ENCODE results near the gene MAP2K5. TPM values are rescaled to one million over a fixed set of nuclear protein-coding genes. Genes with fewer than 3 reads are reported as not detected.

Gene MAP2K5
- 23.2 TPM for total RNA-seq

DNA sequence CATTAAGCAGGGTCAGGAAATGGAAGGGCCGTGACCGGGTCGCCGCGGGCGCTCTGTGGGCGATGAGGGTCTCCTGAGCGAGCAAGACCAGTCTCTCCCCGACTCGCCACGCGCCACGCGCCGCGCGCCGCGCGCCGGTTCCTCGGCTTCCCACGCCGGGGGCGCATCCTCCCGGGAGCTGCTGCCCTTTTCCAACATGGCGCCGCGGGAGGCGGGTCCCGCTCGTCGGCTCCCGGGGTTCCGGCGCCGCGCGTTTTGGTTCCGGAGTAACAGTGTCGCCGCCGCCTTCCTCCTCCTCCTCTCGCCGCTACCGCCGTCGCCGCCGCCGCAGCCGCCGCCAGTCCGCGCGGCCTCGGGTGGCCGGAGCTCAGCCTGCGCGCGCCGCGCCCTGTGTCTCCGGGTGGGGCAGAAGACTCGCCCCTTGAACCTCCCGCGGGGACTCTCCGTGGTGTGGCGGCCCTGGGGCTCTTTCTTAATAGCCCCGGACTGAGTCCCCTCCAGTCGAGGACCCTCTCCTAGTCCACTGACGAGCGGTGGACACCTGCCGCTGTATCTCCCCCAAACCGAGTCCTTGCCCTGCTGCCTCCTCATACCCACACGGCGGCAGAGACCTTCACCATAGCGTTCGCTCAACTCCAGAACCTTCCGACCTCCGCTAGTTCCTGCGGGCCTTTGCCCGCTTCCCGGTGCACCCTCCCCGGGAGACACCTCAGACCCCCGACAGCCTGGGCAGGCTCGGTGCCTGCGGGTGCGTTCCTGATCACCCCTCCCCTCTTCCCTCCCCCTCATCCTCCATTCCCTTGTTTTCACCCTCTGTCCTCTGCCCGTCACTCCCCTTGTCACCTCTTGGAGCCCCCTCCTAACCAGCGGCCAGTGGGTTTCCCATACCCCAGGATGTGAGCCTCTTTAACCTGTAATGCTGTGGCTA, at the start of gene MAP2K5:
Gene MAP2K5 (plus strand): TSS at position 284 of the 928 bp plus-strand sequence. CDS start 633 bp downstream, at position 917.

DNA sequence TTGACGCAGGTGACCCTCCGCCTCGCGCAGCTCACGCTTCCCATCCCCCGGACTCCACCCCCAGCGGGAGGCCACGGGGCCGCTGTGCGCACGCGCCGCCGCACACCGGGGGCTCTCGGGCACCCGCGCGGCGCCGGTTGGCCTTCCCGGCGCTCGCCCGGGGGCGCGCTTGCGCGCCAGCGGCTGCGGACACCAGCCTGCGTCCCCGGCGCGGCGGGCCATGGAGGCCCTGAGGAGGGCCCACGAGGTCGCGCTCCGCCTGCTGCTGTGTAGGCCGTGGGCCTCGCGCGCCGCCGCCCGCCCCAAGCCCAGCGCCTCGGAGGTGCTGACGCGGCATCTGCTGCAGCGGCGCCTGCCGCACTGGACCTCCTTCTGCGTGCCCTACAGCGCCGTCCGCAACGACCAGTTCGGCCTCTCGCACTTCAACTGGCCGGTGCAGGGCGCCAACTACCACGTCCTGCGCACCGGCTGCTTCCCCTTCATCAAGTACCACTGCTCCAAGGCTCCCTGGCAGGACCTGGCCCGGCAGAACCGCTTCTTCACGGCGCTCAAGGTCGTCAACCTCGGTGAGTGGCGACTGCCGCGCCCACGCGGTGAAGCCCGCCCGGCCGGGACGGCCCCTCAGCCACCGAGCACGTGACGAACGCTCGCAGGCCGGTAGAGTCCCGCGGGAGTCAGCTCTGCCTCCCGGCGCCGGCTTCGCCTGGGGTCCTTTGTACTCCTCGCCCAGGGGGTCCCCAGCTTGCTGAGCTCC, 21.3 kb upstream of the MAP2K5 start, which contains the start of gene C15orf61:
Gene C15orf61 (plus strand): TSS at position 103 of the 754 bp plus-strand sequence. CDS start 118 bp downstream, at position 221.

DNA sequence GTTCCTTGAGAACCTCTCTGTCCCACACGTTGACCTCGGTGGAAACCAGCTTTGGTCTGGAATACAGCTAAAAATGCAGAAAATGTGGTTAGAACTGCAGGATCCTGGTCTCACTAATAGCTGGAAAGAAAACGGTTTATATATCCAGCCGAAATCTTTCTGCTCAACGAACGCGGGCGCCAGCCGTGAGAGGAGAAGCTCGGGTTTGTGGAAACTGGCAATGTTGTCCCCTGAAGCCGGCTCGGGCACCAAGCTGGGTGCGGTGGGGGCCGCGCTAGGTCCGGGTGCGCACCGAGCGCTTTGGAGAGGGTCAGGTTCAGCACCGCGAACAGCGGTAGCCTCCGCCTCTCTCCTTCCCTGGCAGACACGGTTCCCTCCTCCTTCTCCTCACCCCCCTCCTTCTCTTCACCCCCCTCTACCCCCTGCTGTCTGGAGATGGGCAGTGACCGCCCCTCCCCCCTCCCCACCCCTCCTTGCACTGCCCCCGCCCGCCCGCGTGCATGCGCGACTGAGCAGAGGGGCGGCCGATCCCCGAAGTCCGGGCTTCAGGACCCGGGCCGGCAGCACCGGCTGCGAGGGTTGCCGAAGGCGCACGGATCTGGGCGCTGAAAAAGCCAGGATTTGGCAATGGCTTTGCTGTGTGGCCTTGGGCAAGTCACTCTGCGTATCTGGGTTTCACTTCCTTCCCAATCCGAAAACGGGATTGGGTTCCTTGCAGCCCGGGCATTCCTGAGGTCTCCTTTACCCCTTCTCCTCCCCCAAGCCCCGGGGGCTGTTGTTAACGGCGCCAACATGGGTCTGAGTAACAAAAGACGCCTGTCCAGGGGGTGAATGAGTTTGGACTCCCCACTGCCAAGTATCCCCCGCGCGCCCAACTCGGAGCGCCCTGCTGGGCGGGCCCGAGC, 282.7 kb downstream of the MAP2K5 start, which contains the start of gene SKOR1:
Gene SKOR1 (plus strand): TSS at position 534 of the 905 bp plus-strand sequence. CDS start 94 bp downstream, at position 628.

DNA sequence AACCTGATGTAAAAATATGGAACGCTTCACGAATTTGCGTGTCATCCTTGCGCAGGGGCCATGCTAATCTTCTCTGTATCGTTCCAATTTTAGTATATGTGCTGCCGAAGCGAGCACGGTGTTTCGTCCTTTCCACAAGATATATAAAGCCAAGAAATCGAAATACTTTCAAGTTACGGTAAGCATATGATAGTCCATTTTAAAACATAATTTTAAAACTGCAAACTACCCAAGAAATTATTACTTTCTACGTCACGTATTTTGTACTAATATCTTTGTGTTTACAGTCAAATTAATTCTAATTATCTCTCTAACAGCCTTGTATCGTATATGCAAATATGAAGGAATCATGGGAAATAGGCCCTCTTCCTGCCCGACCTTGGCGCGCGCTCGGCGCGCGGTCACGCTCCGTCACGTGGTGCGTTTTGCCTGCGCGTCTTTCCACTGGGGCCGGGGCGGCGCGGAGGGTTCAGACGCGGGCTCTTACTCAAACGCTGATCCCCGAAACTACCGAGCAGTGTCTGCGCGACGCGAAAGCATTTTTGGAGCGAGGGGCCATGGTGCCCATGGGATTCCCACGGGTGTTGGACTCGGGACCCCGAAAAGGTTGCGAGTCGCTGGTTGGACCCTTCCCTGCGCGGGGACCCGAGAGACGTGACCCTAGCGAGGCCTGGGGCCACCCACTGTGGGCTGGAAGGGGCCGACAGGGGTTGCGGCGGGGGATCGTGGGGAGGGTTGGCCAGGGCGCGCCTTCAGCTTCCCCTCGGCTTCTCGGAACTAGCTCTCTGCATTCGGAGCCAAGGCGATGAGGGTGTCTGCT, 297.6 kb downstream of the MAP2K5 start, which contains the start of gene RNU6-1:
Gene RNU6-1 (minus strand): TSS at position 117 of the 820 bp plus-strand sequence.

Small RNA genes lying within 50 kb of the gene (small RNA-seq; reads per million reads assigned to genes)
- gene RNU6-1 (ENCODE audit: low replicate concordance): not detected

Other genes starting within 250 kb of the MAP2K5 start
- 26.0 TPM for gene C15orf61, start 21.6 kb upstream of the MAP2K5 start, total RNA-seq